ENCODE data around the gene GPHN.

GRCh38 chr14:66804141-66804540 lies 296.2 kb downstream of the GPHN start:
- no peak for TF ChIP-seq POLR2AphosphoS5 (IDR thresholded peaks at IDR 0.05; ENCODE audit: low read depth, low read length)
- no peak for TF ChIP-seq TAF1 (IDR thresholded peaks at IDR 0.05; ENCODE audit: borderline replicate concordance, low read depth, low read length)
